ENCODE results near the gene RASL12.

The RASL12 gene, protein sequence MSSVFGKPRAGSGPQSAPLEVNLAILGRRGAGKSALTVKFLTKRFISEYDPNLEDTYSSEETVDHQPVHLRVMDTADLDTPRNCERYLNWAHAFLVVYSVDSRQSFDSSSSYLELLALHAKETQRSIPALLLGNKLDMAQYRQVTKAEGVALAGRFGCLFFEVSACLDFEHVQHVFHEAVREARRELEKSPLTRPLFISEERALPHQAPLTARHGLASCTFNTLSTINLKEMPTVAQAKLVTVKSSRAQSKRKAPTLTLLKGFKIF

DNA sequence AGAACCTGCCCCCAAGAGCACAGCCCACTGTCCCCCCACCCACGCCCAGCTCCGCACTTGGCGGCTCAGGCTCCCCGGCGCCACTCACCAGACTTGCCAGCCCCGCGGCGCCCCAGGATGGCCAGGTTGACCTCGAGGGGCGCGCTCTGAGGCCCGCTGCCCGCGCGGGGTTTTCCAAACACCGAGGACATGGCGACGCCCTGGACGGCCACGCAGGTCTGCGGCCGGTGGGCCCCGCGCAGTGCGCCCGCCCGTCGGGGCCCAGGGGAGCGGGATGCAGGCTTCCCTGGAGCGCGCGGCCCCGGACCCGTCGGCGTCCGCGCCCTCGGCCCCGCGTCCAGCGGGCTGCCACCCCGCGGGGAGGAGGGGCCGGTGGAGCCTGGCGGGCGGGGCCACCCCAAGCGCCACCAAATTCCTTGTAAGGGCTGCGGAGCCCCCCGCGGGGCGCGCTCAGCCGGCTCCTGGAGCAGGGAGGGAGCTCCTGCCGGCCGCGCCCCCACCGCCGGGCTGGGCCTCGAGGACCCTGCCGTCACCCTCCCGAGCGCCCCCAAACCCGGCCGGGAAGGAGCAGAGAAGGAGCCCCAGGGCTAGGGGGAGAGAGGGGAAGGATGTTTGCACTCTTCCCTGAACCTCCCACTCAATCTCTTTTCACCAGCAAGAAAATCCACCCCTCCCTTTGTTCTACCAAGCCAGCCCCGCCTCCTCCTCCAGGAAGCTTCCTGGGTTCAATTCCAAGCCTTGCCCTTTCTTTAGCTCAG, at the start of gene RASL12:
RASL12 (minus strand) TSS at position 347 of the 758 bp plus-strand sequence; CDS start at position 191, 156 bp downstream.
- H3K4me3 ChIP-seq (ENCODE audit: control insufficient read depth, low read depth, low read length) = no peak within 1 kb of the TSS
- DNase-seq (ENCODE audit: low read depth) = no peak
- TF ChIP-seq, protein P1, sequence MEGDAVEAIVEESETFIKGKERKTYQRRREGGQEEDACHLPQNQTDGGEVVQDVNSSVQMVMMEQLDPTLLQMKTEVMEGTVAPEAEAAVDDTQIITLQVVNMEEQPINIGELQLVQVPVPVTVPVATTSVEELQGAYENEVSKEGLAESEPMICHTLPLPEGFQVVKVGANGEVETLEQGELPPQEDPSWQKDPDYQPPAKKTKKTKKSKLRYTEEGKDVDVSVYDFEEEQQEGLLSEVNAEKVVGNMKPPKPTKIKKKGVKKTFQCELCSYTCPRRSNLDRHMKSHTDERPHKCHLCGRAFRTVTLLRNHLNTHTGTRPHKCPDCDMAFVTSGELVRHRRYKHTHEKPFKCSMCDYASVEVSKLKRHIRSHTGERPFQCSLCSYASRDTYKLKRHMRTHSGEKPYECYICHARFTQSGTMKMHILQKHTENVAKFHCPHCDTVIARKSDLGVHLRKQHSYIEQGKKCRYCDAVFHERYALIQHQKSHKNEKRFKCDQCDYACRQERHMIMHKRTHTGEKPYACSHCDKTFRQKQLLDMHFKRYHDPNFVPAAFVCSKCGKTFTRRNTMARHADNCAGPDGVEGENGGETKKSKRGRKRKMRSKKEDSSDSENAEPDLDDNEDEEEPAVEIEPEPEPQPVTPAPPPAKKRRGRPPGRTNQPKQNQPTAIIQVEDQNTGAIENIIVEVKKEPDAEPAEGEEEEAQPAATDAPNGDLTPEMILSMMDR (IDR thresholded peaks at IDR 0.05; ENCODE audit: control insufficient read depth, insufficient read depth, low read depth, low read length, missing control alignments) = no peak

DNA sequence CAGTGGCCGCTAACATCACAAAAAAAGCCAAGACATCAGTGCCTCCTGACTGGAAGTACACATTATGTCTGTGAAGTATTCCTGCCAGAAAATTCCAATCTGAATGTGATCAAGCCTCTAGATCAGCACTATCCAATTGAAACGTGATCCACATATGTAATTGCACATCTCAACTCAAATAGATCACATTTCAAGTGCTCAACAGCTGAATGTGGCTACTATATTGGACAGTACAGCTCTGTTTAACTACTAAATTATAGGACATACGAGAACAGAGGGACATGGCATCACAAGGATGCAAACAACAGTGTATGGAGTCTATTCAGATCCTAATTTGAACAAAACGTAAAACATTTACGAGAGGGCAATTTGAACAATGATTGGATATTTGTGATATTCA, 47.8 kb upstream of the RASL12 start:
- DNase-seq (ENCODE audit: low read depth) = no peak
- TF ChIP-seq, protein P1 (IDR thresholded peaks at IDR 0.05; ENCODE audit: control insufficient read depth, insufficient read depth, low read depth, low read length, missing control alignments) = no peak
- H3K4me3 ChIP-seq (ENCODE audit: control insufficient read depth, low read depth, low read length) = no peak overlapping the region

DNA sequence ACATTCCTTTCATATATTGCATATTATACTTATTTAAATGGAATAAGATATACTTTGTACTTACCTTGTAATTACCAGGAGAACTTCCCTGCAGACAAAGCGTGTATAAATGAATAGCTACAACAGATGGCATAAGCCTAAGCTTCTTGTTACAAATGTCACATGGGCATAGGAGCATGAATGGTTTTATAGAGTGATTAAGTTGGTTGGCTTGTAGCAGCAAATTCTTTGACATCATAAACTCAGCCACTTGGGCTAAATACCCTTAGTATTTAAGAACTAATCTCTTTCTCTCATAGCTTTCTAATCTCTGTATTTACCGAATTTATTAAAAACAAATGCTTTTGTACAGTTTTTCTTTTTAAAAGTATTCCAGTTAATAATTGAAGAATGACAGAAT, 47.3 kb upstream of the RASL12 start, which contains the start of gene UBAP1L:
UBAP1L (minus strand) TSS at position 115 of the 400 bp plus-strand sequence. CDS start 8,985 bp downstream, outside the sequence.
- no peak for DNase-seq (ENCODE audit: low read depth)
- TF ChIP-seq, protein P1 (IDR thresholded peaks at IDR 0.05; ENCODE audit: control insufficient read depth, insufficient read depth, low read depth, low read length, missing control alignments) = no peak
- no peak within 1 kb of the TSS for H3K4me3 ChIP-seq (ENCODE audit: control insufficient read depth, low read depth, low read length)

DNA sequence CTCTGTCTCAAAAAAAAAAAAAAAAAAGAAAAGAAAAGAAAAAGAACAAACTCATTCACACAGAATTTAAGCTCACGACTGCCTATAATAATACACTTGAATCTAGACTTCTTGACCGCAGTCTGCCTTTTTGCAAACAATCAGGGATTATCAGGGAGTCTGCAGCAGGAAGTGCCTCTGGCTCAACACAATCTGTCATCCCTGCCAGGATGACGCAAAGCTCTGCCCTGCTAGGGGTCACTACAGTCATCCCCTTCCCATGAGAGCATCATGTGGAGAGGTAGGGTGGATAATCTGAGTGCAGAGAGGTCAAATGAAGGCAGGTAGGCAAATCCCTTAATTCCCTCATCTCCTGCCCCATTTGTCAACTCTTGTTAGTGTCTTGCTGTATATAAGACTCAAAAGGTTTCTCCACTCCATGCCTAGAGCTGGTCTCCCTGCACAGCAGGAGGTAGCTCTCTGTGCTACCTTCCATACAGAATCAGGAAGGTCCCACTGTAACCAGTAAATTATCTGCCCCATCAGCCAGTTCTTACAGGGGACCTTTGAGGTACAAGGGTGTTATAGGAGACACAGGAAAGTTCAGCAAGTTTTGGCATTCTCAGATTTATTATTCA, 43.0 kb upstream of the RASL12 start:
- TF ChIP-seq, protein P1 (IDR thresholded peaks at IDR 0.05; ENCODE audit: control insufficient read depth, insufficient read depth, low read depth, low read length, missing control alignments) = no peak
- no peak overlapping the region for H3K4me3 ChIP-seq (ENCODE audit: control insufficient read depth, low read depth, low read length)
- DNase-seq (ENCODE audit: low read depth) = no peak

DNA sequence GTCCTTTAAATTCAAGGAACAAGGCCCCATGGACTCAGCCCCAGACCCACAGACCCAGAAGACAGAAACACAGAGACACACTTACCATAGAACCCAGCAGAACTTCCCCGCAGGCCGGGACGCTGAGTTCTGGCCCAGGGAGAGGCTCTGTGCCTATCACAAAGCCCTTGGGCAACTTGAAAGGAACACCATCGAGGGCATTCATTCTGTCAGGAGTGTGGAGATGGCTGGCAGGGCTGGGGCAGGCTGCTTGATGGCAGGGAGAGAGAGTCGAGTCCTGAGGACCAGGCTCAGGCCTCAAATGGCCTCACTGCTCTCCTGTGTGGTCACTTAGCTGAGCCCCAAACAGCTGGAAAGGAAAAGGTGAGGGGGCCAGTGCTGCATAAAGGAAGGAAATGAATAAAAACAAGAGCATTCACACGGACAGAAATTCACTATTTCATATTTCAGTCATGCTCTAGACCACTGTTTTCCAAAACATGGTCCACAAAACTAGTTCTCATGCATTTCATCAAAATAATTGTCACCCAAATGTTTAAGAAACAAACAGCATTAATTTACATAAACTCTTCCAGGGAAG, 38.3 kb upstream of the RASL12 start:
- TF ChIP-seq, protein P1 (IDR thresholded peaks at IDR 0.05; ENCODE audit: control insufficient read depth, insufficient read depth, low read depth, low read length, missing control alignments) = no peak
- no peak for DNase-seq (ENCODE audit: low read depth)
- H3K4me3 ChIP-seq (ENCODE audit: control insufficient read depth, low read depth, low read length) = no peak overlapping the region

DNA sequence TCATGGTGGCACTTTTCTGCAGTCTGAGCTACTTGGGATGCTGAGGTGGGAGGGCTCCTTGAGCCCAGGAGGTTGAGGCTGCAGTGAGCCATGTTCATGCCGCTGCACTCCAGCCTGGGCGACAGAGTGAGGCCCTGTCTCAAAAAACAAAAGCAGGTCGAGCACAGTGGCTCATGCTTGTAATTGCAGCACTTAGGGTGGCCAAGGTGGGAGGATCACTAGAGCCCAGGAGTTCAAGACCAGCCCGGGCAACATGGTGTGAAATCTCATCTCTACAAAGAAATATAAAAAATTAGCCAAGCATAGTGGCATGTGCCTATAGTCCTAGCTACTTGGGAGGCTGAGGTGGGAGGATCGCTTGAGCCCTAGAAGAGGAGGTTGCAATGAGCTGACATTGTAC, 37.2 kb upstream of the RASL12 start:
- no peak for DNase-seq (ENCODE audit: low read depth)
- TF ChIP-seq, protein P1 (IDR thresholded peaks at IDR 0.05; ENCODE audit: control insufficient read depth, insufficient read depth, low read depth, low read length, missing control alignments) = no peak
- H3K4me3 ChIP-seq (ENCODE audit: control insufficient read depth, low read depth, low read length) = no peak overlapping the region

All from AG09309 (cell line).